Measurements from ENCODE around the gene PPP2R2C. TPM values are rescaled to one million over a fixed set of nuclear protein-coding genes. Genes with fewer than 3 reads are reported as not detected.

PPP2R2C gene
- polyA plus RNA-seq, 3 donors from 2014 or later, result not detected

- H3K27me3 Mint-ChIP-seq (ENCODE audit: low read depth in 3 of 3), result peaks cover 4 to 7% (median 6%) of the 10 kb centered on the region in 3 donors
- no peaks in the 10 kb centered on the region for H3K4me1 Mint-ChIP-seq
- no peak overlapping the region for H3K27ac Mint-ChIP-seq
- H3K9me3 Mint-ChIP-seq, result peaks cover 3 to 26% (median 15%) of the 10 kb centered on the region in 6 donors
- H3K4me3 Mint-ChIP-seq, result no peak overlapping the region
- DNase-seq, result no peak
- peaks cover 0 to 3% (median 0%) of the 10 kb centered on the region in 3 donors for H3K36me3 Mint-ChIP-seq
These were observed 28.8 kb upstream of the PPP2R2C start for GRCh38 chr4:6501171-6501570.

GRCh38 chr4:6500481-6501140 is 28.2 kb upstream of the PPP2R2C start:
- Mint-ChIP-seq H3K4me1 (no peaks in the 10 kb centered on the region), H3K9me3 (peaks cover 3 to 24% (median 13%) of the 10 kb centered on the region in 6 donors), H3K27me3 (ENCODE audit: low read depth in 3 of 3) (peaks cover 4 to 10% (median 6%) of the 10 kb centered on the region in 3 donors), H3K36me3 (no peaks in the 10 kb centered on the region), H3K4me3 (no peak overlapping the region), H3K27ac (no peak overlapping the region)
- DNase-seq, result no peak

DNA sequence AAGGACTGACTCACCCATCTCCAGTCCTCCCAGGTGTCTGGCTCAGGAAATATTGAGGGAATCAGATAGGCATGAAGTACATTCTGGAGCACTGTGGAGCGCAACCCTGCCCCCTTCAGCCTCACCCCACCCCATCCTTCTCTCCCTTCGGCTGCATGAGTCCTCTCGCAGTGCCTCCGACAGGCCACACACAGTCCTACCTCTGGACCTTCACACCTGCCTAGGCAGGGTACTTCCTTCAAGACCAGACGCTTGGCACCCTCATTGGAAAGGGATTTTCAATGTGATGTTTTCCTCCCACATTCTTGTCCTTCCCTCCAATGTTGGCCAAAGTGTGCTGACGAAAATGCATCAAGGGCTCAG is 26.8 kb upstream of the PPP2R2C start:
- Mint-ChIP-seq H3K9me3 (peaks cover 3 to 12% (median 6%) of the 10 kb centered on the region in 6 donors), H3K27me3 (ENCODE audit: low read depth in 3 of 3) (peaks cover 2 to 9% (median 6%) of the 10 kb centered on the region in 3 donors), H3K4me3 (no peak overlapping the region), H3K36me3 (no peaks in the 10 kb centered on the region), H3K4me1 (no peaks in the 10 kb centered on the region), H3K27ac (no peak overlapping the region)
- DNase-seq, result no peak

DNA sequence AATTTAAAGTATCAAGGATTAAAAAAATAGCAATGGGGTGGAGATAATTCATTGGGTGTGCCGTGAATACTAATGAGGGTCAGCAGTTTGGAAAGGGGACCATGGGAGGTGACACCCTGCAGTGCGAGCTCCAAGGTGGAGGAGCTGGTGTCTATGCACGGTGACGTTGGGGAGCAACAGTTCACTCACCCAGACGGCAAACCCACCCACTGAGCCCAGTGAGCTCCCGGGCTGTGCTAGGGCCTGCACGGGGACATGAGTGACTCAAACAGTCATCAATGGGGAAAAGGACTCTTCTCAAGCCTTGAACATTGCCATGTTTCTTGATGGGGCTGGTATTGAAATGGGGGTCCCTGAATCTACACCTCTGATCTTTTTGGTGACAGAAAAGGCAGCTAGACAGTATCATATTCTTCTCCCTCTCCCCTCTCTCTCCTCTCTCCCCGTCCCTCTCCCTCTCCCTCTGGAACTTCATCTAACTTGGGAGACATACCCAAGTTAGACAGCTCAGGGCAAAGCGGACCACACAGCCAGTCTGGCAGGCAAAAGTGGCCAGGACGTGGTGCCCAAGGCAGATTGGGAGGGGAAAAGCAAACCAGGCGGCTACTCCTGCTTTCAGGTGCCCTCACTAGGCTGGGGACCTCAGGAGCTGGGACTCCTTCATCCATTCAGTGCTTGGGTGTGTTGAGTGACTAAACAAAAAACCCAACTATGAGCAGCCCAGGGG is 26.3 kb upstream of the PPP2R2C start:
- Mint-ChIP-seq H3K4me1 (no peaks in the 10 kb centered on the region), H3K9me3 (peaks cover 0 to 6% (median under 1%) of the 10 kb centered on the region in 6 donors), H3K4me3 (no peak overlapping the region), H3K27me3 (ENCODE audit: low read depth in 3 of 3) (peaks cover 2 to 9% (median 8%) of the 10 kb centered on the region in 3 donors), H3K27ac (no peak overlapping the region), H3K36me3 (no peaks in the 10 kb centered on the region)
- DNase-seq, result no peak

DNA sequence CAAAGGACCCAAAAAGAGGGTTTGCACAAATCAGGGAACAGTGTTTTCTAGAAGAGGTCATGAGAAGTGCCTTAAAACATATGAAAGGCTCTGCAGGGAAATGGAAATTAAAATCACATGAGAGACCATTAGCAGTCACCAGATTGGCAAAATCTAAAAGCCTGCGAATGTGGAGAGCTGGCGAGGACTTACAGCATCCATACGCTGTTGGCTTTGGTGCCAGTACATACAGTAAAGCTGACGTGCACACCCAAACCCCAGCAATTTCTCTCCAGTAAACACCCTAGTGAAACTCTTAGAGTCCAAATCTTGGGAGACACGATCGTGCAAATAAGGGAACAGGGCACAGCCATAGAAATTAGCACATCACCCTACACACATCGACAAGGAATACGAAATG is 25.4 kb upstream of the PPP2R2C start:
- Mint-ChIP-seq H3K36me3 (no peaks in the 10 kb centered on the region), H3K4me3 (no peak overlapping the region), H3K27ac (no peak overlapping the region), H3K27me3 (ENCODE audit: low read depth in 3 of 3) (peaks cover 0 to 9% (median 8%) of the 10 kb centered on the region in 3 donors), H3K4me1 (no peaks in the 10 kb centered on the region), H3K9me3 (peaks cover 0 to 1% (median 0%) of the 10 kb centered on the region in 6 donors)
- DNase-seq, result no peak

- Mint-ChIP-seq H3K9me3 (peaks cover 0 to 1% (median 0%) of the 10 kb centered on the region in 6 donors), H3K27me3 (ENCODE audit: low read depth in 3 of 3) (peaks cover 0 to 14% (median 12%) of the 10 kb centered on the region in 3 donors), H3K36me3 (no peaks in the 10 kb centered on the region), H3K27ac (no peak overlapping the region), H3K4me1 (no peaks in the 10 kb centered on the region), H3K4me3 (no peak overlapping the region)
- DNase-seq, result no peak
These were observed 23.3 kb upstream of the PPP2R2C start for GRCh38 chr4:6495736-6496135.

- Mint-ChIP-seq H3K36me3 (no peaks in the 10 kb centered on the region), H3K4me1 (no peaks in the 10 kb centered on the region), H3K27ac (no peak overlapping the region), H3K9me3 (peaks cover 0 to 1% (median 0%) of the 10 kb centered on the region in 6 donors), H3K27me3 (ENCODE audit: low read depth in 3 of 3) (peaks cover 0 to 14% (median 12%) of the 10 kb centered on the region in 3 donors), H3K4me3 (no peak overlapping the region)
- DNase-seq, result no peak
These were observed 22.8 kb upstream of the PPP2R2C start for GRCh38 chr4:6495296-6495590.

DNA sequence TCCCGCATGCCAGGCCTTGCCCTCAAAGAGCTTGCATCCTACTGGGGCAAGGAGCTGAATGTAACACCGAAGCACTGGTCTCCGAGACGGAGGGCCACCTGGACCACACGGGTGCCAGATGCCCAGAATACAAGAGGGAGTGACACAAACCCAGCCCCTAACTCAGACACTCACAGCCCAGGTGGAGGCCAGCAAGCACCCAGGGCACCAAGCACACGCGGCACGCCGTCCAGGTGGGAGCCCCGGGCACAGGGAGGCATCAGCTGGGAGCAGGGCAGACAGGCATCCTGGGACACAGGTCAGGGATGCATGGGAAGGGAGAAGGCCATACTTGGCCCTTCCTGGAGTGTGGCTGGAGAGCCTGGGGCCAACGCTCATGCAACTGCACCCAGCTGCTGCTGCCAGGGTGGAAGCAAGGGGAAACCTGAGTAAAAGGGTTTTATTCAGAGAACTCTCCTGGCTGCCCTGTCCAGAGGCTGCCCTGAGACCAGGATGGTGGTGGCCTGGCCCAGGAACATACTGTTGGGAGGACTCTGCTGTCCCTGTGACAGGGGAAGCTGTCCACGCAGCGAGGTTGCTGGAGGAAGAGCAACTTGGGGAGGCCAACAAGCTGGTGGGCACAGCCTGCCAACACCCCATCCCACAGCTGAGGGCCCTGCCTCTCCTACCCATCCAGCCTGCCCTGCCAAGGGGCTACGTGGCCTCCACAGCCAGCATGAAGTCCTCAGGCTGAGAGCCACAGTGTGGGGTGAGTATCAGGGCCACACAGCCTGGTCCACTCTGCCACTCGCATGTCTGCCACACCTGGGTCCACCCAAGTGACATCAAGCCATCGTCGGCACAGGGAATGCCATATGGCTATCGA is 22.2 kb upstream of the PPP2R2C start:
- H3K36me3 Mint-ChIP-seq, result no peaks in the 10 kb centered on the region
- peaks cover 0 to 14% (median 12%) of the 10 kb centered on the region in 3 donors for H3K27me3 Mint-ChIP-seq (ENCODE audit: low read depth in 3 of 3)
- no peak overlapping the region for H3K4me3 Mint-ChIP-seq
- no peak overlapping the region for H3K27ac Mint-ChIP-seq
- H3K4me1 Mint-ChIP-seq, result no peaks in the 10 kb centered on the region
- DNase-seq, result no peak
- H3K9me3 Mint-ChIP-seq, result peaks cover 0 to 1% (median 0%) of the 10 kb centered on the region in 6 donors

- Mint-ChIP-seq H3K27ac (no peak overlapping the region), H3K9me3 (peaks cover 0 to 1% (median 0%) of the 10 kb centered on the region in 6 donors), H3K27me3 (ENCODE audit: low read depth in 3 of 3) (peaks cover 5 to 18% (median 12%) of the 10 kb centered on the region in 3 donors), H3K4me1 (no peaks in the 10 kb centered on the region), H3K4me3 (no peak overlapping the region), H3K36me3 (no peaks in the 10 kb centered on the region)
- no peak for DNase-seq
These were observed 21.4 kb upstream of the PPP2R2C start for GRCh38 chr4:6493658-6494304.

GRCh38 chr4:6492861-6493657 is 20.6 kb upstream of the PPP2R2C start:
- no peak overlapping the region for H3K27ac Mint-ChIP-seq
- H3K36me3 Mint-ChIP-seq, result no peaks in the 10 kb centered on the region
- H3K4me3 Mint-ChIP-seq, result no peak overlapping the region
- no peak for DNase-seq
- H3K9me3 Mint-ChIP-seq, result peaks cover 0 to 1% (median under 1%) of the 10 kb centered on the region in 6 donors
- H3K27me3 Mint-ChIP-seq (ENCODE audit: low read depth in 3 of 3), result peaks cover 6 to 22% (median 12%) of the 10 kb centered on the region in 3 donors
- H3K4me1 Mint-ChIP-seq, result no peaks in the 10 kb centered on the region

DNA sequence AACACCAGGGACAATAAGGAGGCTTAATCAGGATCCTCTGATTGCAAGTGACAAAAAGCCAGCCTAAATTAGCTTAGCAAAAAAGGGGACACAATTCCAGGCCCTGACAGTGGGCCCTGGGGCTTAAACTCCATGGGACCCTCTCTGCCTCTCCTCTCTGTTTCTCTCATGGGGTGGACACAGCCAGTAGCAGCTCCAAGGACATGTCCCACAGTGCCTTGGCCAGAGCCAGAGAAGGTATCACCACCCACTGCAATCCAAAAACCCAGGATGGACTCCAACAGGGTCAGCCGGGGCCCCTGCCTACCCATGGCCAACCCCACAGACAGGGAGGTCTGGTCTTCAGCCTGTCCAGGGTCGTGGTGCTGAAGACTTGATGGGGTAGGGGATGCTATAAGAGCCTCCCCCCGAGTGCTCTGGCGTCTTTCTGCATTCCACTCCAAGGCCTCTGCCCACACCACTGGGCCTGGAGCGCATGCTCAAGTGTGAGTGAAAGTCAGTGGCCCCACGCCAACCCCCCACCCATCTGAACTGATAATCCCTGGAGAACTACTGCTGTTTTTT is 19.7 kb upstream of the PPP2R2C start:
- Mint-ChIP-seq H3K27me3 (ENCODE audit: low read depth in 3 of 3) (peaks cover 6 to 23% (median 14%) of the 10 kb centered on the region in 3 donors), H3K4me1 (no peaks in the 10 kb centered on the region), H3K27ac (no peak overlapping the region), H3K9me3 (peaks cover 0 to 10% (median 1%) of the 10 kb centered on the region in 6 donors), H3K36me3 (no peaks in the 10 kb centered on the region), H3K4me3 (no peak overlapping the region)
- no peak for DNase-seq

GRCh38 chr4:6491235-6491634 is 18.8 kb upstream of the PPP2R2C start:
- DNase-seq, result no peak
- no peak overlapping the region for H3K27ac Mint-ChIP-seq
- H3K4me3 Mint-ChIP-seq, result no peak overlapping the region
- peaks cover 0 to 13% (median 2%) of the 10 kb centered on the region in 6 donors for H3K9me3 Mint-ChIP-seq
- H3K27me3 Mint-ChIP-seq (ENCODE audit: low read depth in 3 of 3), result peaks cover 6 to 23% (median 18%) of the 10 kb centered on the region in 3 donors
- no peaks in the 10 kb centered on the region for H3K36me3 Mint-ChIP-seq
- H3K4me1 Mint-ChIP-seq, result no peaks in the 10 kb centered on the region
